Peyer's patch (tissue), 4 donors: ENCODE results near the gene ZSCAN9.

Experiments used
- POLR2A ChIP-seq, 2 donors: fragments of 450-650 bp; IDR thresholded peaks; one replicate each; pipeline ENCODE4 v1.5.1; 2017; ENCODE audit warnings: antibody characterized with exemption in 2 of 2, mild to moderate bottlenecking in 2 of 2, moderate library complexity in 2 of 2
- TF ChIP-seq, protein P1 (sequence below), 6 experiments: fragments of 450-650 bp in 4 of 6; fragments of 200-600 bp in 2 of 6; sonication (generic) in 1 of 6; IDR thresholded peaks; one replicate each; pipeline ENCODE4 v1.5.1; 2017 to 2019; ENCODE audit warnings: antibody characterized with exemption in 6 of 6, mild to moderate bottlenecking in 3 of 6, moderate library complexity in 1 of 6

GRCh38 chr6:28220257-28221133, 4.6 kb upstream of the ZSCAN9 start:
- TF ChIP-seq, protein P1, sequence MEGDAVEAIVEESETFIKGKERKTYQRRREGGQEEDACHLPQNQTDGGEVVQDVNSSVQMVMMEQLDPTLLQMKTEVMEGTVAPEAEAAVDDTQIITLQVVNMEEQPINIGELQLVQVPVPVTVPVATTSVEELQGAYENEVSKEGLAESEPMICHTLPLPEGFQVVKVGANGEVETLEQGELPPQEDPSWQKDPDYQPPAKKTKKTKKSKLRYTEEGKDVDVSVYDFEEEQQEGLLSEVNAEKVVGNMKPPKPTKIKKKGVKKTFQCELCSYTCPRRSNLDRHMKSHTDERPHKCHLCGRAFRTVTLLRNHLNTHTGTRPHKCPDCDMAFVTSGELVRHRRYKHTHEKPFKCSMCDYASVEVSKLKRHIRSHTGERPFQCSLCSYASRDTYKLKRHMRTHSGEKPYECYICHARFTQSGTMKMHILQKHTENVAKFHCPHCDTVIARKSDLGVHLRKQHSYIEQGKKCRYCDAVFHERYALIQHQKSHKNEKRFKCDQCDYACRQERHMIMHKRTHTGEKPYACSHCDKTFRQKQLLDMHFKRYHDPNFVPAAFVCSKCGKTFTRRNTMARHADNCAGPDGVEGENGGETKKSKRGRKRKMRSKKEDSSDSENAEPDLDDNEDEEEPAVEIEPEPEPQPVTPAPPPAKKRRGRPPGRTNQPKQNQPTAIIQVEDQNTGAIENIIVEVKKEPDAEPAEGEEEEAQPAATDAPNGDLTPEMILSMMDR (IDR thresholded peaks at IDR 0.05), result no peak
- no peak for TF ChIP-seq POLR2A (IDR thresholded peaks at IDR 0.05)
